Eye (tissue), 1 donor: ENCODE data around the gene FFAR3.
"Not testable (repeated sequence)": the region's sequence is repeated elsewhere in the genome, so short reads cannot be mapped to it uniquely, and the experiment has no call there.

Experiments used
- DNase-seq: peaks from one replicate; pipeline ENCODE4 v3.0.0-alpha.2; 2015

Gene FFAR3

GRCh38 chr19:35351411-35352176 lies 6.7 kb upstream of the FFAR3 start:
- no peak for DNase-seq

- no peak for DNase-seq
Measured at GRCh38 chr19:35352177-35352447, 6.1 kb upstream of the FFAR3 start.

GRCh38 chr19:35352448-35353304 lies 5.6 kb upstream of the FFAR3 start:
- DNase-seq: peak; percentile 90

GRCh38 chr19:35353635-35354034 lies 4.6 kb upstream of the FFAR3 start:
- DNase-seq: no peak

- no peak for DNase-seq
Measured at GRCh38 chr19:35354898-35355297, 3.4 kb upstream of the FFAR3 start.

GRCh38 chr19:35355791-35356460 lies 2.3 kb upstream of the FFAR3 start:
- no peak for DNase-seq

GRCh38 chr19:35358834-35359233 lies 574 bp downstream of the FFAR3 start:
- DNase-seq: not testable (repeated sequence)

- not testable (repeated sequence) for DNase-seq
Measured at GRCh38 chr19:35359395-35359794, 1.1 kb downstream of the FFAR3 start.

GRCh38 chr19:35360081-35360480 lies 1.8 kb downstream of the FFAR3 start:
- not testable (repeated sequence) for DNase-seq

GRCh38 chr19:35360880-35361420 lies 2.7 kb downstream of the FFAR3 start:
- no peak for DNase-seq

- DNase-seq: no peak
Measured at GRCh38 chr19:35362261-35363000, 4.2 kb downstream of the FFAR3 start.

- no peak for DNase-seq
Measured at GRCh38 chr19:35363001-35363590, 4.8 kb downstream of the FFAR3 start.

GRCh38 chr19:35363711-35364425 lies 5.6 kb downstream of the FFAR3 start:
- no peak for DNase-seq

- DNase-seq: no peak
Measured at GRCh38 chr19:35365303-35365702, 7.0 kb downstream of the FFAR3 start.

- no peak for DNase-seq
Measured at GRCh38 chr19:35368378-35368777, 10.1 kb downstream of the FFAR3 start.

- no peak for DNase-seq
Measured at GRCh38 chr19:35369522-35369921, 11.3 kb downstream of the FFAR3 start.

GRCh38 chr19:35370722-35371121 lies 12.5 kb downstream of the FFAR3 start, which contains the start of gene GPR42:
TSS of gene GPR42 (plus strand) at chr19:35371068. CDS start at chr19:35371360, 292 bp downstream.
- no peak for DNase-seq

GRCh38 chr19:35373492-35373891 lies 15.2 kb downstream of the FFAR3 start:
- no peak for DNase-seq

GRCh38 chr19:35374031-35374430 lies 15.8 kb downstream of the FFAR3 start:
- not testable (repeated sequence) for DNase-seq

GRCh38 chr19:35375505-35376307 lies 17.4 kb downstream of the FFAR3 start:
- no peak for DNase-seq

GRCh38 chr19:35377656-35378055 lies 19.4 kb downstream of the FFAR3 start:
- DNase-seq: no peak
